GM19099 (cell line): ENCODE data around the gene ASTN2.

ENCODE experiments used
- POLR2A ChIP-seq: IDR thresholded peaks from 3 replicates; pipeline ENCODE4 v1.6.1; 2011; ENCODE audit warnings: low read depth; ENCODE audit not compliant: insufficient read length; ENCODE audit errors: extremely low read depth

ASTN2 gene

GRCh38 chr9:116476002-116476401 is 938.9 kb downstream of the ASTN2 start:
- no peak for TF ChIP-seq POLR2A

- no peak for TF ChIP-seq POLR2A
Measured at GRCh38 chr9:116475201-116475600, 939.7 kb downstream of the ASTN2 start.

GRCh38 chr9:116471944-116472506 is 942.8 kb downstream of the ASTN2 start:
- TF ChIP-seq POLR2A, result no peak

- TF ChIP-seq POLR2A, result no peak
Measured at GRCh38 chr9:116471093-116471906, 943.6 kb downstream of the ASTN2 start.

- TF ChIP-seq POLR2A, result no peak
Measured at GRCh38 chr9:116468793-116469527, 945.9 kb downstream of the ASTN2 start.

- no peak for TF ChIP-seq POLR2A
Measured at GRCh38 chr9:116468369-116468768, 946.5 kb downstream of the ASTN2 start.

- TF ChIP-seq POLR2A, result no peak
Measured at GRCh38 chr9:116467740-116468351, 947.0 kb downstream of the ASTN2 start.

- no peak for TF ChIP-seq POLR2A
Measured at GRCh38 chr9:116466271-116467235, 948.3 kb downstream of the ASTN2 start.

GRCh38 chr9:116465576-116466270 is 949.1 kb downstream of the ASTN2 start:
- TF ChIP-seq POLR2A, result no peak

- TF ChIP-seq POLR2A, result no peak
Measured at GRCh38 chr9:116464987-116465571, 949.8 kb downstream of the ASTN2 start.

- no peak for TF ChIP-seq POLR2A
Measured at GRCh38 chr9:116464423-116464822, 950.4 kb downstream of the ASTN2 start.

- TF ChIP-seq POLR2A, result no peak
Measured at GRCh38 chr9:116461632-116462031, 953.2 kb downstream of the ASTN2 start.

GRCh38 chr9:116460026-116460425 is 954.8 kb downstream of the ASTN2 start:
- TF ChIP-seq POLR2A, result no peak
